ENCODE measurements around the gene TTC17. TPM values are rescaled to one million over a fixed set of nuclear protein-coding genes. Genes with fewer than 3 reads are reported as not detected.

TTC17 gene
- total RNA-seq, 2 experiments from 2014 or later = 72.9 to 77.3 TPM

GRCh38 chr11:43523632-43524031 lies 164.9 kb downstream of the TTC17 start:
- H3K4me1 Mint-ChIP-seq (ENCODE audit: low read depth) = no peaks in the 10 kb centered on the region

GRCh38 chr11:43532041-43532440 lies 173.3 kb downstream of the TTC17 start:
- intact Hi-C loops (cut with DNase I, micrococcal nuclease) = no loop called here
- POLR2A ChIA-PET = no interaction called here
- Mint-ChIP-seq H3K36me3 (ENCODE audit: low read depth) (no peaks in the 10 kb centered on the region), H3K27ac (no peak overlapping the region), H3K4me1 (ENCODE audit: low read depth) (no peaks in the 10 kb centered on the region), H3K9me3 (no peaks in the 10 kb centered on the region), H3K27me3 (peaks cover 32% of the 10 kb centered on the region), H3K4me3 (no peak overlapping the region)
- Histone ChIP-seq H3K4me1 (ENCODE audit: insufficient read depth, low read length) (no peaks in the 10 kb centered on the region), H3K27me3 (ENCODE audit: control insufficient read depth in 1 of 2, insufficient read depth in 2 of 2, low read length in 2 of 2) (peaks cover 0 to 14% of the 10 kb centered on the region in 2 experiments), H3K27ac (ENCODE audit: low read depth in 1 of 2, low read length in 2 of 2) (no peak overlapping the region), H3K9me3 (ENCODE audit: control insufficient read depth in 1 of 2, insufficient read depth in 1 of 2, low read length in 2 of 2) (no peaks in the 10 kb centered on the region), H3K4me3 (ENCODE audit: low read length) (no peak overlapping the region), H3K36me3 (ENCODE audit: insufficient read depth, low read length) (no peaks in the 10 kb centered on the region)
- CTCF ChIA-PET = no interaction called here
- DNase-seq (no peak), ATAC-seq (ENCODE audit: poor library complexity) (no peak)
- TF ChIP-seq, protein P1, sequence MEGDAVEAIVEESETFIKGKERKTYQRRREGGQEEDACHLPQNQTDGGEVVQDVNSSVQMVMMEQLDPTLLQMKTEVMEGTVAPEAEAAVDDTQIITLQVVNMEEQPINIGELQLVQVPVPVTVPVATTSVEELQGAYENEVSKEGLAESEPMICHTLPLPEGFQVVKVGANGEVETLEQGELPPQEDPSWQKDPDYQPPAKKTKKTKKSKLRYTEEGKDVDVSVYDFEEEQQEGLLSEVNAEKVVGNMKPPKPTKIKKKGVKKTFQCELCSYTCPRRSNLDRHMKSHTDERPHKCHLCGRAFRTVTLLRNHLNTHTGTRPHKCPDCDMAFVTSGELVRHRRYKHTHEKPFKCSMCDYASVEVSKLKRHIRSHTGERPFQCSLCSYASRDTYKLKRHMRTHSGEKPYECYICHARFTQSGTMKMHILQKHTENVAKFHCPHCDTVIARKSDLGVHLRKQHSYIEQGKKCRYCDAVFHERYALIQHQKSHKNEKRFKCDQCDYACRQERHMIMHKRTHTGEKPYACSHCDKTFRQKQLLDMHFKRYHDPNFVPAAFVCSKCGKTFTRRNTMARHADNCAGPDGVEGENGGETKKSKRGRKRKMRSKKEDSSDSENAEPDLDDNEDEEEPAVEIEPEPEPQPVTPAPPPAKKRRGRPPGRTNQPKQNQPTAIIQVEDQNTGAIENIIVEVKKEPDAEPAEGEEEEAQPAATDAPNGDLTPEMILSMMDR (IDR thresholded peaks at IDR 0.05) = no peak

More at GRCh38 chr11:43523632-43524031, 164.9 kb downstream of the TTC17 start:
- ATAC-seq (ENCODE audit: poor library complexity) (no peak), DNase-seq (no peak)
- Histone ChIP-seq H3K9me3 (ENCODE audit: control insufficient read depth in 1 of 2, insufficient read depth in 1 of 2, low read length in 2 of 2) (peaks cover 0 to 23% of the 10 kb centered on the region in 2 experiments), H3K4me3 (ENCODE audit: low read length) (no peak overlapping the region), H3K4me1 (ENCODE audit: insufficient read depth, low read length) (no peaks in the 10 kb centered on the region), H3K36me3 (ENCODE audit: insufficient read depth, low read length) (no peaks in the 10 kb centered on the region), H3K27me3 (ENCODE audit: control insufficient read depth in 1 of 2, insufficient read depth in 2 of 2, low read length in 2 of 2) (no peaks in the 10 kb centered on the region), H3K27ac (ENCODE audit: low read depth in 1 of 2, low read length in 2 of 2) (no peak overlapping the region)
- ChIA-PET POLR2A (no interaction called here), CTCF (no interaction called here)
- H3K36me3 Mint-ChIP-seq (ENCODE audit: low read depth) = no peaks in the 10 kb centered on the region
- TF ChIP-seq, protein P1 (IDR thresholded peaks at IDR 0.05) = no peak
- H3K9me3 Mint-ChIP-seq = no peaks in the 10 kb centered on the region
- no peak overlapping the region for H3K4me3 Mint-ChIP-seq
- intact Hi-C loops (cut with DNase I, micrococcal nuclease) = no loop called here
- H3K27me3 Mint-ChIP-seq = peaks cover 3% of the 10 kb centered on the region
- no peak overlapping the region for H3K27ac Mint-ChIP-seq

GRCh38 chr11:43537833-43538615 lies 179.3 kb downstream of the TTC17 start:
- H3K27ac Mint-ChIP-seq = no peak overlapping the region
- ATAC-seq (ENCODE audit: poor library complexity) (no peak), DNase-seq (no peak)
- H3K9me3 ChIP-seq (ENCODE audit: control insufficient read depth in 1 of 2, insufficient read depth in 1 of 2, low read length in 2 of 2) = peaks cover 0 to 4% of the 10 kb centered on the region in 2 experiments
- ChIA-PET CTCF (no interaction called here), POLR2A (no interaction called here)
- H3K4me1 Mint-ChIP-seq (ENCODE audit: low read depth) = no peaks in the 10 kb centered on the region
- peaks cover 3% of the 10 kb centered on the region for H3K9me3 Mint-ChIP-seq
- TF ChIP-seq, protein P1 (IDR thresholded peaks at IDR 0.05) = no peak
- no peaks in the 10 kb centered on the region for H3K4me1 ChIP-seq (ENCODE audit: insufficient read depth, low read length)
- H3K36me3 Mint-ChIP-seq (ENCODE audit: low read depth) = no peaks in the 10 kb centered on the region
- H3K27me3 Mint-ChIP-seq = peaks cover 82% of the 10 kb centered on the region
- H3K27ac ChIP-seq (ENCODE audit: low read depth in 1 of 2, low read length in 2 of 2) = no peak overlapping the region
- no peak overlapping the region for H3K4me3 Mint-ChIP-seq
- no peaks in the 10 kb centered on the region for H3K36me3 ChIP-seq (ENCODE audit: insufficient read depth, low read length)
- H3K27me3 ChIP-seq (ENCODE audit: control insufficient read depth in 1 of 2, insufficient read depth in 2 of 2, low read length in 2 of 2) = peaks cover 6 to 36% of the 10 kb centered on the region in 2 experiments
- intact Hi-C loops (cut with DNase I, micrococcal nuclease) = no loop called here
- no peak overlapping the region for H3K4me3 ChIP-seq (ENCODE audit: low read length)

All from CD4-positive, alpha-beta T cell (primary cell).